ENCODE data around the gene BCR.

The BCR gene

DNA sequence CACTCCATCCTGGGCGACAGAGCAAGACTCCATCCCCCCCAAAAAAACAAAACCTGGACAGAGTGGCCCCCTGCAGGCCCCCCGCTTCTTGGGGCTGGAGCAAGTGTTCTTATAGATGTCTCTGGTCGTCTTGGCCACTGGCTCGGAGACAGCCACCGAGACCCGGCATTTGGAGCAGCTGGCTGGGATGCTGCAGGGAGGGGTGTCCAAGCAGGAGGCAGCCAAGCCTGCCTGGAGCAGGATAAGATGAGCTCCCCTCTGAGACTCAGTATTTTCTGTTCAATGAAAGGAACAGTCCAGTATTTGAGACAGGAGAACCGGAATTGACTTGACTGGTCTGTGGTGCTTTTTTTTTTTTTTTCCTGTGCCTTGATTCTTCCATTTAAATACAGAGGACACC lies 44.5 kb downstream of the BCR start:
- no peaks in the 10 kb centered on the region for H3K79me2 ChIP-seq (ENCODE audit: insufficient read depth, low read length)
- H3K4me2 ChIP-seq (ENCODE audit: low read depth, low read length, poor library complexity, severe bottlenecking), result no peak overlapping the region
- no peaks in the 10 kb centered on the region for H3K9me2 ChIP-seq (replicated peaks; ENCODE audit: insufficient read depth, low read length)
- H3K36me3 ChIP-seq (ENCODE audit: low read length), result no peaks in the 10 kb centered on the region
- H2AFZ ChIP-seq (ENCODE audit: low read depth, low read length, severe bottlenecking), result no peak overlapping the region
- H4K20me1 ChIP-seq (ENCODE audit: low read depth, low read length), result no peaks in the 10 kb centered on the region
- H3K27me3 ChIP-seq (ENCODE audit: low read length), result no peaks in the 10 kb centered on the region
- no peaks in the 10 kb centered on the region for H3K9me3 ChIP-seq (ENCODE audit: insufficient read depth, low read length)
- no peaks in the 10 kb centered on the region for H3F3A ChIP-seq (ENCODE audit: insufficient read depth)
- no peak overlapping the region for H3K27ac ChIP-seq (ENCODE audit: low read depth, low read length)
- no peak overlapping the region for H3K4me3 ChIP-seq (ENCODE audit: insufficient read depth, low read length, poor library complexity, severe bottlenecking)
- H3K9ac ChIP-seq (ENCODE audit: low read length), result no peak overlapping the region
- TF ChIP-seq, protein P1, sequence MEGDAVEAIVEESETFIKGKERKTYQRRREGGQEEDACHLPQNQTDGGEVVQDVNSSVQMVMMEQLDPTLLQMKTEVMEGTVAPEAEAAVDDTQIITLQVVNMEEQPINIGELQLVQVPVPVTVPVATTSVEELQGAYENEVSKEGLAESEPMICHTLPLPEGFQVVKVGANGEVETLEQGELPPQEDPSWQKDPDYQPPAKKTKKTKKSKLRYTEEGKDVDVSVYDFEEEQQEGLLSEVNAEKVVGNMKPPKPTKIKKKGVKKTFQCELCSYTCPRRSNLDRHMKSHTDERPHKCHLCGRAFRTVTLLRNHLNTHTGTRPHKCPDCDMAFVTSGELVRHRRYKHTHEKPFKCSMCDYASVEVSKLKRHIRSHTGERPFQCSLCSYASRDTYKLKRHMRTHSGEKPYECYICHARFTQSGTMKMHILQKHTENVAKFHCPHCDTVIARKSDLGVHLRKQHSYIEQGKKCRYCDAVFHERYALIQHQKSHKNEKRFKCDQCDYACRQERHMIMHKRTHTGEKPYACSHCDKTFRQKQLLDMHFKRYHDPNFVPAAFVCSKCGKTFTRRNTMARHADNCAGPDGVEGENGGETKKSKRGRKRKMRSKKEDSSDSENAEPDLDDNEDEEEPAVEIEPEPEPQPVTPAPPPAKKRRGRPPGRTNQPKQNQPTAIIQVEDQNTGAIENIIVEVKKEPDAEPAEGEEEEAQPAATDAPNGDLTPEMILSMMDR (IDR thresholded peaks at IDR 0.05; ENCODE audit: insufficient read depth, low read length, poor library complexity, severe bottlenecking), result no peak

DNA sequence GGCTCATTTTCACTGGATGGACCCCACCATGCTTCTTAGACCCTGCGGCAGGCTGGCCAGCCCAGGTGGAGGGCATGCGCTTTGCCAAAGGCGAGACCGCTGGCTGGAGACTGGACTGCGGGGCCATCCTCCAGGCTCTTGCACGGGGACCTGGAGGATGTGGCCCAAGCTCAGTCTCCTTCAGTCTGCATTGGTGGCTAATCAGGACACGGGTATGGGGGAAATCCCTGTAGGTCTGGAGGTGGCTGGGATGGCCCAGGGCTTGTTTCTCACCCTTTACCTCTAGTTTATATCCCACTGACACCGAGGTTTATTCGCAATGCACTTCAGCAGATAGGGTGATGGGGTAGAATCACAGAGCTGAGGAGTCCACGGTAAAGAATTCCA lies 45.0 kb downstream of the BCR start:
- no peaks in the 10 kb centered on the region for H3K27me3 ChIP-seq (ENCODE audit: low read length)
- no peaks in the 10 kb centered on the region for H3K9me3 ChIP-seq (ENCODE audit: insufficient read depth, low read length)
- no peak overlapping the region for H3K4me2 ChIP-seq (ENCODE audit: low read depth, low read length, poor library complexity, severe bottlenecking)
- no peaks in the 10 kb centered on the region for H4K20me1 ChIP-seq (ENCODE audit: low read depth, low read length)
- no peaks in the 10 kb centered on the region for H3K36me3 ChIP-seq (ENCODE audit: low read length)
- H2AFZ ChIP-seq (ENCODE audit: low read depth, low read length, severe bottlenecking), result no peak overlapping the region
- no peak overlapping the region for H3K9ac ChIP-seq (ENCODE audit: low read length)
- H3K9me2 ChIP-seq (replicated peaks; ENCODE audit: insufficient read depth, low read length), result no peaks in the 10 kb centered on the region
- no peak overlapping the region for H3K27ac ChIP-seq (ENCODE audit: low read depth, low read length)
- no peaks in the 10 kb centered on the region for H3F3A ChIP-seq (ENCODE audit: insufficient read depth)
- TF ChIP-seq, protein P1 (IDR thresholded peaks at IDR 0.05; ENCODE audit: insufficient read depth, low read length, poor library complexity, severe bottlenecking), result no peak
- TF ChIP-seq EZH2phosphoT487 (conservative IDR thresholded peaks at IDR 0.05; ENCODE audit: low read length), result no peak
- H3K79me2 ChIP-seq (ENCODE audit: insufficient read depth, low read length), result no peaks in the 10 kb centered on the region
- no peak overlapping the region for H3K4me3 ChIP-seq (ENCODE audit: insufficient read depth, low read length, poor library complexity, severe bottlenecking)

DNA sequence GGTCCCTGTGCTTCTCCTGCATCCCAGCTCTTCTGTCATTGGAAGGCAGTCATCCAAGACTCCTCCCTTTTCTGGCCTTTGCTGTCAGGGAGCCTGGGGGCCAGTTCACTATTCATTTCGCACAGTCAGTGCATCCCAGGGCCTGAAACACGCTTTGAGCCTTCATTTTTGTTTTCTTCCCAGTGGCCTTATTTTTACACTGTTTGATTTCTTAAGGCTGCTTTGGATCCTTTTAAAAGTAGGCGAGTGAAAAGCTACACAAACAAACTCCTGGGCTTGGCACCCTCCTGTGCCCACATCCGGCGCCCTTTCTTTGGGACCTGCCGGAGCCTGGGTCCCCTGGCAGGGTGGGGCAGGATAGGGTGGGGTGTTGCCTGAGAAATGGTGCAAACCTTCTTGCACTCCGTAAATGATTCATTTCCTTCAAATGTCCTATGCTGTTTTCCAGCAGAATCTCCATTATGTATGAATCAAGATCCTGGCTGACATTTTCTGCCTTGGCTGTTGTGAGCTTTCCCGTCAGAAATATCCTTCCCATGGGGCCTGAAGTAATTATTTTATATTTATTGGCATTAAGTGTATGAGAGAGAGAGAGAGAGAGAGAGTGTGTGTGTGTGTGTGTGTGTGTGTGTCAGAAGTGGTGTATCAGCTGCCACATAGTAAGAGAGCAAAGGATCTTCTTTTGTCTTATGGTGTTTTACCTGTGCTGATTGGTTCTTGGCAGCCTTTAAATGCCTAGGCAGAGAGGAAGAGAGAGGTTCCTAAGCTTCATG lies 45.6 kb downstream of the BCR start:
- Histone ChIP-seq H3K79me2 (ENCODE audit: insufficient read depth, low read length) (no peaks in the 10 kb centered on the region), H3K9me3 (ENCODE audit: insufficient read depth, low read length) (no peaks in the 10 kb centered on the region), H3K4me3 (ENCODE audit: insufficient read depth, low read length, poor library complexity, severe bottlenecking) (no peak overlapping the region), H3K27me3 (ENCODE audit: low read length) (no peaks in the 10 kb centered on the region), H3K27ac (ENCODE audit: low read depth, low read length) (no peak overlapping the region), H3K9me2 (replicated peaks; ENCODE audit: insufficient read depth, low read length) (no peaks in the 10 kb centered on the region), H2AFZ (ENCODE audit: low read depth, low read length, severe bottlenecking) (no peak overlapping the region), H3K4me2 (ENCODE audit: low read depth, low read length, poor library complexity, severe bottlenecking) (no peak overlapping the region), H3K36me3 (ENCODE audit: low read length) (no peaks in the 10 kb centered on the region), H3F3A (ENCODE audit: insufficient read depth) (no peaks in the 10 kb centered on the region), H4K20me1 (ENCODE audit: low read depth, low read length) (no peaks in the 10 kb centered on the region), H3K9ac (ENCODE audit: low read length) (no peak overlapping the region)
- TF ChIP-seq EZH2phosphoT487 (conservative IDR thresholded peaks at IDR 0.05; ENCODE audit: low read length), result no peak
- TF ChIP-seq, protein P1 (IDR thresholded peaks at IDR 0.05; ENCODE audit: insufficient read depth, low read length, poor library complexity, severe bottlenecking), result no peak
